Colonic mucosa (tissue), 4 donors: ENCODE results near the gene FLRT2. TPM values are rescaled to one million over a fixed set of nuclear protein-coding genes. Genes with fewer than 3 reads are reported as not detected.

Source experiments
- DNase-seq: peaks from one replicate; pipeline ENCODE4 v3.0.0-alpha.2; 2020
- H3K27ac ChIP-seq: fragments of 200-600 bp; one replicate; pipeline ENCODE4 v1.8.0; 2021
- H3K27me3 ChIP-seq: fragments of 200-600 bp; one replicate; pipeline ENCODE4 v1.8.0; 2021
- H3K36me3 ChIP-seq: fragments of 200-600 bp; one replicate; pipeline ENCODE4 v1.8.0; 2021
- H3K4me1 ChIP-seq: fragments of 200-600 bp; one replicate; pipeline ENCODE4 v1.8.0; 2021; ENCODE audit warnings: mild to moderate bottlenecking
- H3K4me3 ChIP-seq: fragments of 200-600 bp; one replicate; pipeline ENCODE4 v1.8.0; 2021
- H3K9ac ChIP-seq, 2 donors: one replicate each; pipeline ENCODE4 v1.7.0; 2013; ENCODE audit warnings: control low read depth in 2 of 2, low read depth in 2 of 2, low read length in 2 of 2
- H3K9me3 ChIP-seq: fragments of 200-600 bp; one replicate; pipeline ENCODE4 v1.8.0; 2021
- intact Hi-C: fragments of 100-400 bp; cut with DNase I; formaldehyde crosslinking; loops from one replicate; pipeline ENCODE4 v1.14.1; 2022
- total RNA-seq, 2 donors: library from RNA; stranded (reverse); fragmentation: NEBNext Ultra II Directional in 1 of 2; extraction: Animal tissue kit (Norgen Biotek cat#: 25700) in 1 of 2; gene quantifications; one replicate each; pipeline ENCODE4 v1.2.1, GENCODE V29; 2021
- TF ChIP-seq, protein P1 (sequence below): fragments of 200-600 bp; IDR thresholded peaks from one replicate; pipeline ENCODE4 v1.8.0; 2022; ENCODE audit warnings: antibody characterized with exemption, mild to moderate bottlenecking
- donor health status: healthy.
- donor health status: DM: no; HTN: no; CAD: no.
- donor health status: DM: no; HTN: no; CAD: no.

The FLRT2 gene
- 1 to 10 TPM; 2.1 to 3.0 TPM for total RNA-seq

DNA sequence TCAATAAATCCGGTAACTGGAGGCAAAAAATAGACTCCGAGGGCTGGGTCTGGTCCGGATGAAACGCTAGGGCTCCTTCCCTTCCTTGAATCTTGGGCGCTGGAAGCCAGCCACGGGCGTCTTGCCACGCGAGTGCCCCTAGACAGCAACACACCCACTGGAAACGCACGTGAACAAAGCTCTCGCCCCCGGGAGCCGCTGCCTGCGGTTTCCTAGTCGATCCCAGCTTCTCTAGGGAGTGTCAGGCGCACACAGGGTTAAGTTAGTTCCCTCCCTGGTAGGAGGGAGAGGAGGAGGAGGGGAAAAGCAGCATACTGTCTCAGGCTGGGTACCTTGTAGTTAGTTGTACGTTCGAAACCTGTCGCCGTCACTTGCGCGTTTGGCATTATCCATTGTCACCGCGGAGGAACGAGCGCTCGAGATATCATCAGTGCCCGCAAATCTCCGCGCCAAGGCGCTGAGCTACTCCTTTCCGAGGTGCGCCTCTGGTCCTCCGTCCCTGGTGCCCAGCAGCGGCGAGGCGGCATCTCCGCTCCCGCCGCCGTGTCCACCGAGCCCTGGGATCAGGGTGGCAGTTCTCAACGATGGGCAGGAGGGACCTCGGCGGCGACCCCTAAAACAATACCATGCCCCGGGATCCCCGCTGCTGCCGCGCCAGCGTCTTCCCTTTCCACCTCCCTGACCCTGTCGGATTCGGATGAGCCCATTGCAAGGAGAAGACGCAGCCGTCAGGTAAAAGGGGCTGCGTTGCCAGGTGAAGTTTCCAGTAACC, at the start of gene FLRT2:
Gene FLRT2 (plus strand): TSS at position 342 of the 772 bp plus-strand sequence. CDS start 91,371 bp downstream, outside the sequence.
- Histone ChIP-seq H3K27me3 (no peaks in the 10 kb centered on the region), H3K4me3 (peak within 1 kb of the TSS; percentile 22), H3K4me1 (no peaks in the 10 kb centered on the region), H3K27ac (no peak within 1 kb of the TSS), H3K9ac (peak within 1 kb of the TSS in 1 of 2 donors; percentile 12), H3K9me3 (no peaks in the 10 kb centered on the region), H3K36me3 (no peaks in the 10 kb centered on the region)
- TF ChIP-seq, protein P1, sequence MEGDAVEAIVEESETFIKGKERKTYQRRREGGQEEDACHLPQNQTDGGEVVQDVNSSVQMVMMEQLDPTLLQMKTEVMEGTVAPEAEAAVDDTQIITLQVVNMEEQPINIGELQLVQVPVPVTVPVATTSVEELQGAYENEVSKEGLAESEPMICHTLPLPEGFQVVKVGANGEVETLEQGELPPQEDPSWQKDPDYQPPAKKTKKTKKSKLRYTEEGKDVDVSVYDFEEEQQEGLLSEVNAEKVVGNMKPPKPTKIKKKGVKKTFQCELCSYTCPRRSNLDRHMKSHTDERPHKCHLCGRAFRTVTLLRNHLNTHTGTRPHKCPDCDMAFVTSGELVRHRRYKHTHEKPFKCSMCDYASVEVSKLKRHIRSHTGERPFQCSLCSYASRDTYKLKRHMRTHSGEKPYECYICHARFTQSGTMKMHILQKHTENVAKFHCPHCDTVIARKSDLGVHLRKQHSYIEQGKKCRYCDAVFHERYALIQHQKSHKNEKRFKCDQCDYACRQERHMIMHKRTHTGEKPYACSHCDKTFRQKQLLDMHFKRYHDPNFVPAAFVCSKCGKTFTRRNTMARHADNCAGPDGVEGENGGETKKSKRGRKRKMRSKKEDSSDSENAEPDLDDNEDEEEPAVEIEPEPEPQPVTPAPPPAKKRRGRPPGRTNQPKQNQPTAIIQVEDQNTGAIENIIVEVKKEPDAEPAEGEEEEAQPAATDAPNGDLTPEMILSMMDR, result no peak
- intact Hi-C loops, result no loop called here
- DNase-seq, result peak; percentile 28

- intact Hi-C loops, result no loop called here
- DNase-seq, result no peak
- Histone ChIP-seq H3K27me3 (no peaks in the 10 kb centered on the region), H3K9me3 (no peaks in the 10 kb centered on the region), H3K9ac (no peak overlapping the region), H3K27ac (no peak overlapping the region), H3K36me3 (no peaks in the 10 kb centered on the region), H3K4me3 (no peak overlapping the region), H3K4me1 (no peaks in the 10 kb centered on the region)
- TF ChIP-seq, protein P1, result no peak
Measured at GRCh38 chr14:85481471-85481870, 48.5 kb upstream of the FLRT2 start.

DNA sequence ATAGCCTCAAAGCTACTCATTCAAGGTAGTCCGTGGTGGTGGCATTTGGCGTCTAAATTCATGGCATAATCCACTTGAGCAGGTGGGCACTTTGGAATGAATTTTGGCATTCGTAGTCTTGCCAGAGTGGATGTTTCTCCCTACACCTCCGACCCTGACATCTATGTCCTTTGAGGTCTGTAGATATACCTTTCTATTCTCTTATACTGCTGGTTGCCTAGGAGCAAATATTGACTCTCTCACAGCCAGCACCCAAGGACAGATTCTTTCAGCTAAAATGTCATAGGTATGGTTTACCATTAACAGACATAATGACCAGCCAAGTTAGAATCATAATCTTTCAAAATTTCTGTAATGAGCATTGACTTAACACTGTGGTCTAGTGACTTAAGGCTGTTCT, 47.4 kb upstream of the FLRT2 start:
- Histone ChIP-seq H3K4me3 (no peak overlapping the region), H3K27me3 (no peaks in the 10 kb centered on the region), H3K4me1 (no peaks in the 10 kb centered on the region), H3K27ac (no peak overlapping the region), H3K9me3 (no peaks in the 10 kb centered on the region), H3K9ac (no peak overlapping the region), H3K36me3 (no peaks in the 10 kb centered on the region)
- DNase-seq, result no peak
- intact Hi-C loops, result no loop called here
- TF ChIP-seq, protein P1, result no peak

DNA sequence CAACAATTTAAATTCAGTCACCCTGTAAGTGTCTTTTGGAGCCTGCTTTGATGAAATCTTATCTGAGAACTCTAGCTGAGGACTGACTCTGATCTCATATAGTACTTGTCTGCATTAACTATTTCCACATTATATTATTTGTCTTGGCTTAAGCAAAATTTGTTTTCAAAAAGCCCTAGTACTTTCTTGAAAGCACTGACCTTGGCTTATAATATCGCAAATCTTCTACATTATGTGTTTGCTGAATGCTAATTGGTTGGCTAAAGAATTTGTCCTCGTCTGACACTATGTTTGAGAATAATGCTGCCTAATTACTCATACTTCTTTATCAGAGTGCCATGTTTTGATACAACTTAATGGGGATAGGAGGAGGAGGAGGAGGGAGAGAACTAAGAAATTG, 46.9 kb upstream of the FLRT2 start:
- no peak overlapping the region for H3K27ac ChIP-seq
- TF ChIP-seq, protein P1, result no peak

GRCh38 chr14:85483652-85484051, 46.3 kb upstream of the FLRT2 start:
- H3K4me1 ChIP-seq, result no peaks in the 10 kb centered on the region
- intact Hi-C loops, result no loop called here
- no peak for DNase-seq
- H3K9ac ChIP-seq, result no peak overlapping the region
- no peak overlapping the region for H3K27ac ChIP-seq
- no peak overlapping the region for H3K4me3 ChIP-seq
- no peaks in the 10 kb centered on the region for H3K27me3 ChIP-seq
- TF ChIP-seq, protein P1, result no peak
- H3K9me3 ChIP-seq, result no peaks in the 10 kb centered on the region
- no peaks in the 10 kb centered on the region for H3K36me3 ChIP-seq

More for the DNA sequence above, 46.9 kb upstream of the FLRT2 start:
- intact Hi-C loops, result no loop called here
- Histone ChIP-seq H3K4me1 (no peaks in the 10 kb centered on the region), H3K27me3 (no peaks in the 10 kb centered on the region), H3K9me3 (no peaks in the 10 kb centered on the region), H3K4me3 (no peak overlapping the region), H3K9ac (no peak overlapping the region), H3K36me3 (no peaks in the 10 kb centered on the region)
- no peak for DNase-seq
